GM10266 (cell line): Measurements from ENCODE around the gene TSPAN3.

Experiments
- DNase-seq: peaks from one replicate; pipeline ENCODE4 v3.0.0; 2012; ENCODE audit errors: extremely low spot score
- TF ChIP-seq, protein P1 (sequence below): IDR thresholded peaks from 2 replicates; pipeline ENCODE4 v1.5.1; 2012; ENCODE audit warnings: mild to moderate bottlenecking, low read depth; ENCODE audit not compliant: control insufficient read depth, insufficient read depth; ENCODE audit errors: missing control alignments

TSPAN3 gene

DNA sequence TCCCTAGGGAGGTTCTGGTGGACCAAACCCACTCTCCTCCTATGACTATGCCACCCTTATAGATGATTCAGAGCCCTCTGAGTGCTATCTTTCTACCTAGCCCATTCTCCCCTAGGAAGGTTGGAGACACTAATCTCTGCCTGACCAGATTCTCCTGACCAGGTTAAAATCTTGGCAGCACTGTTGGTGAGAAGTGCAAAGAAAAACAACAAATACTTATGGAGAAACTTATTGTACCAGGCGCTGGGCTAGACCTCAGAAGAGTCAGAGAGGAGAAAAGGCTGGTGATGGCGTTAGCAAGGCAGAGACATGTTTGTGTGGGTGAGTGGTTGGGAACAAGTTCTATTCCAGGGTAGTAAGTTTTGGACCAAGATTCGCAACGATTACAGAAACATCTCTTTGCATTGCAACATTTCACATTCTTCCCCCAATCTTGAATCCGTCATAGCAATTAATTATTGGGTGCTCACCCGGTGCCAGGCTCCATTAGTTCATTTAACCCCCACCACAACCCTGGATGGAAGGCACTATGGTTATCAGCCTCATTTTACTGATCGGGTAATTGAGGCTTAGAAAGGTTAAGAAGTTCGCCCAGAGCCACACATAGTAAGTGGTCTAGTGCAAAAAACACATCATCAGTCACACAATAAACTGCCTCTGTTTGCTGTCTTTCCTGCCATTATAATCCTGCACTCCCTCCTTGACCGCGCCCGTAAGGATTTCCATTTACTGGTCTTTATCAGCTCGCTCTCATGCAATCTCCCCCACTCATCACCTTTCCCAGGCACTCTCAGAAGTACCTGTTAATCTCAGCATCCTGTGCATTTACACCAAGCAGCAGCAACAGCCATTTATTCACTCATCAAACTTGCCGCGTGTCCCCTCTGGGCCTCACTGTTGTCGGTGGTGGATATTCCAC is 655 bp upstream of the TSPAN3 start:
- TF ChIP-seq, protein P1, sequence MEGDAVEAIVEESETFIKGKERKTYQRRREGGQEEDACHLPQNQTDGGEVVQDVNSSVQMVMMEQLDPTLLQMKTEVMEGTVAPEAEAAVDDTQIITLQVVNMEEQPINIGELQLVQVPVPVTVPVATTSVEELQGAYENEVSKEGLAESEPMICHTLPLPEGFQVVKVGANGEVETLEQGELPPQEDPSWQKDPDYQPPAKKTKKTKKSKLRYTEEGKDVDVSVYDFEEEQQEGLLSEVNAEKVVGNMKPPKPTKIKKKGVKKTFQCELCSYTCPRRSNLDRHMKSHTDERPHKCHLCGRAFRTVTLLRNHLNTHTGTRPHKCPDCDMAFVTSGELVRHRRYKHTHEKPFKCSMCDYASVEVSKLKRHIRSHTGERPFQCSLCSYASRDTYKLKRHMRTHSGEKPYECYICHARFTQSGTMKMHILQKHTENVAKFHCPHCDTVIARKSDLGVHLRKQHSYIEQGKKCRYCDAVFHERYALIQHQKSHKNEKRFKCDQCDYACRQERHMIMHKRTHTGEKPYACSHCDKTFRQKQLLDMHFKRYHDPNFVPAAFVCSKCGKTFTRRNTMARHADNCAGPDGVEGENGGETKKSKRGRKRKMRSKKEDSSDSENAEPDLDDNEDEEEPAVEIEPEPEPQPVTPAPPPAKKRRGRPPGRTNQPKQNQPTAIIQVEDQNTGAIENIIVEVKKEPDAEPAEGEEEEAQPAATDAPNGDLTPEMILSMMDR, result no peak
- no peak for DNase-seq

DNA sequence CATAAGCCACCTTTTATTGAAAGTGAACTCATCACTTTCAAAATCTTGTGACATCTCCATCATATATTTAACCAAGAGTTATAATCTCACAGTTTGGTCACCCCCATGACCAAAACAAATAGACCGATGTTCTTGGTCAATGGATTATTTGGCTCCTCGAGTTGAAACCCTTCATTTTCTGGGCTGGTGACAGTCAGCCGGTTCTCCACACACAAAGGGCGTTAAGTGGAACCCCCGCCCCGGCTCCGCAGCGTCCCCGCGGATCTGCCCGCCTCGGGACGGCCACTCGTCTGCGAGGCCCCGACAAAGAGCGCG is 772 bp downstream of the TSPAN3 start:
- no peak for DNase-seq
- TF ChIP-seq, protein P1, result no peak

DNA sequence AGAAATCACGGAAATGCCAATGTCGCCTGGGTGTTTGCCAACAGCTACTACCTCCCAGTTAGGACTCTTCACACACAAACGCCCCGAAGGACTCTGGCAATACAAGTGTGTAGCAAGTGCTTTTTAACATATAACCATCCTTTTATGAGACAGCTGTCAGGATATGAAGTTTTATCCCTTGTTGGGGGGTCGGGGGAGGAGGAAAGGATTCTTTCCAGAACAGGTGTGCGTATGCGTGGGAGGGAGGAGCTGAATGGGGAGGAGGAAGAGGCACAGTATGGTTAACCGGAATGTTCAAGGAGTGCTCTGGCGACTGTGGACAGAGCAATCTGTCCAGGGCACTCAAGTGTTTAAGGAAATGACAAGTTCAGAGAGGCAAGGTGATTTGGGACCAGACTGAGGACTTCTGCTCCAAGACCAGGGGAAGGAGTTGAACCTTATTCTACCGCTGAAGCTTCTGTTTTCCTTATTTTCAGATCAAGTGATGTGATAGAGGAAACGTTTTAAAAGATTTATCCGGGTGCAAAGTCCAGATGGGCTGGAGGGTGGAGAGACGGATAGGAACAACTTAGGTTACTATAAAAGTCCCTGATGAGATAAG is 1.3 kb downstream of the TSPAN3 start:
- no peak for DNase-seq

DNA sequence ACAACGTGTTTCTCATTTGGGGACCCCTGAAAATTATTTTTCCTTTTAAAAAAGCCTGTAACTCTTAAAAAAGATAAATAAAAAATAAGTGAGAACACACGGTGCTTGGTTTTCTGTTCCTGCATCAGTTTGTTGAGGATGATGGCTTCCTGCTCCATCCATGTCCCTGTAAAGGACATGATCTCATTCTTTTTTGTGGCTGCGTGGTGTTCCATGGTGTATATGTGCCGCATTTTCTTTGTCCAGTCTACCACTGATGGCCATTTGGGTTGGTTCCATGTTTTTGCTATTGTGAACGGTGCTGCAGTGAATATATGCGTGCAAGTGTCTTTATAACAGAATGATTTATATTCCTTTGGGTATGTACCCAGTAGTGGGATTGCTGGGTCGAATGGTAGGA is 2.3 kb downstream of the TSPAN3 start:
- TF ChIP-seq, protein P1, result no peak

More for the DNA sequence above, 1.3 kb downstream of the TSPAN3 start:
- TF ChIP-seq, protein P1, result no peak

DNA sequence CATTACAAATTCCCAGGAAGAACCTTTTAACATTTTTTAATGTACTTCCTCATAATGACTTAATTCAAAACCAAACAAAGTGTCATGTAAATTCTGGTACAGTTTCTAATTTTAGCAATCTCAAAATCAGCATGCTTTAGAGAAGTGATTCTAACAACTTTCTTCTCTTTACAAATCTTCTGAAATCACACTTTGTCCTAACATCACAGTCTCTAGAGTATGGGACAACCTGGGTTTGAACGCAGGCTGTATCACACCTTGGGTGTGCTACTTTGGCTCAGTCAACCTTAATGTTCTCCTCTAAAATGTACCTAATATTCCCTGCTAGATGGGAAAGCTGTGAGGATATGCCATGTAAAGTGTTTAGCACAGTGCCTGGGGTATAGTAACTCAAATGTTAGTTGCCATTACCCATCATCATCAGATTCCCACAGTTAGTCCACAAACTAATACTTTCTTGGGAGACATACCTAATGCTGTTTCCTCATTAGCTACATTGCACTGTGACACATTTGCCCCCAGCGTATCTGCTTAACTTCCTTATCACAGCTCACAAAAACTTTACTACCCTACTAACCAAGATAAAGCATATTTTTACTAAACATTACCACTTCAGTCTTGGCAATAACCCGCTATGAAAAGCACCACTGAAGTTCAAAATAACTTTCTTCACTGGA is 3.1 kb downstream of the TSPAN3 start:
- DNase-seq, result no peak
- TF ChIP-seq, protein P1, result no peak

More for the DNA sequence above, 2.3 kb downstream of the TSPAN3 start:
- DNase-seq, result no peak

DNA sequence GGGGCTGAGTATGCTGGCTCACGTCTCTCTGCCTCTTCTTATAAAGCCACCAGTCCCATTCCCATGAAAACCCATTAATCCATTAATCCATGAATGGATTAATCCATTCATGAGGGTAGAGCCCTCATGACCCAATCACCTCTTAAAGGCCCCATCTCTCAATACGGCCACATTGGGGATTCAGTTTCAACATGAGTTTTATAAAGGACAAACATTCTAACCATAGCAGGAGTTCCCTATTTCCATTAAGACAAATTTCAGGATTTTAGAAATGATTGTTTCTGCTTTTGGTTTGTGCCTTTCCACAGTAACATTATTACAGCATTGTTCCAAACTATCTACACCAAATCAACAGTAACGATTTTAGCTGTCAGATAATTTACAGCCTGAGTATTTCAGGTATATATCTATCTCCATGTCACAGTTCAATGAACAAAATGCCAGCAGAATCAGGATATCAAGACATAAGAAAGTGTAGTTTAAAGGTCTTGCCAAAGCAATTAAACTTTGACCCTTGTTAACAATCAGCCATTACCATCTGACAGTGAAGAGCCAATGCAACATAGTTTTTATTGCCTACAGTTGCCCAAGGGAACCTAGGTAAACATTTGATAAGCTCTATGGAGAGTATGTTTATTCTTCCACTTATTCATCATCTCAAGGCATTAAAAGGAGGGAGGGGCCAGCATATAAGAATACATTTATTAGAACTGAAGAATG is 3.8 kb downstream of the TSPAN3 start:
- TF ChIP-seq, protein P1, result no peak
- DNase-seq, result no peak
